ENCODE results near the gene C11orf91.

The C11orf91 gene, protein sequence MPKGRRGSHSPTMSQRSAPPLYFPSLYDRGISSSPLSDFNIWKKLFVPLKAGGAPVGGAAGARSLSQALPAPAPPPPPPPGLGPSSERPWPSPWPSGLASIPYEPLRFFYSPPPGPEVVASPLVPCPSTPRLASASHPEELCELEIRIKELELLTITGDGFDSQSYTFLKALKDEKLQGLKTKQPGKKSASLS

DNA sequence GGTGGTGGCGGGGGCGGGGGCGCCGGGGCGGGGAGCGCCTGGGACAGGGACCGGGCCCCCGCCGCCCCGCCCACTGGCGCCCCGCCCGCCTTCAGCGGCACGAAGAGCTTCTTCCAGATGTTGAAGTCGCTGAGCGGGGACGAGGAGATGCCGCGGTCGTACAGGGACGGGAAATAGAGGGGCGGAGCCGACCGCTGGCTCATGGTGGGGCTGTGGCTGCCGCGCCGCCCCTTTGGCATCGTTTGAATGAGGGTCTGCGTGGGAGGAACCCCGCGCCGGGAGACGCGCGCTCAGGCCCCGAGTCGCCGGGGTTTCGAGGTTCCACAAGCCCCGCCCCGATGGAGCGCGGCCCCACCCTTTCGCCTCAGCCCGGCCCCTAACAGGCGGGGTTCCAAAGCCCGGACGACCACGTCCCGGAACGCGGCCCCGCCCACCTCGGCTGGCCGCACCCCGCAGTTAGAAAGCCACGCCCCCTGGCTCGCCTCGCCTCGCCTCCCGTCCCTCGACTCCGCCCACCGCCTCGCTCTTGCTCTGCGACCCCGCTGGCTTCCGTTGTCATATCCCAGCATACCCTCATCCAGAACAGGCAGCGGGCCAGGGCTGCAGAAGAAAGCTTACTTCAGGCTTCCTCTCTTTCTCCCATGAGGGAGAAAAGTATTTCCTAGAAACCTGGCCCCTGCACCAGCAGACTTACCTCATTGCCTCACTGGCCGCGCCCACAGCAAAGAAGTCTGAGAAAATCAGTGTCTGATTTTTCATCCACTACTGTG, at the start of gene C11orf91:
C11orf91 (minus strand) TSS at position 325 of the 770 bp plus-strand sequence; CDS start at position 239, 86 bp downstream.
- ChIA-PET POLR2A (interaction anchor here (1.4 to 2.6 kb wide), 5 partner anchors 9 to 102 kb away, joined by 3 to 15 read pairs (median 5); partner anchors contain the start of gene CD59), CTCF (interaction anchor here (0.5 to 2.4 kb wide), 4 partner anchors 9 to 527 kb away, joined by 4 to 15 read pairs (median 8); no protein-coding TSS in a partner anchor)
- DNase-seq (ENCODE audit: extremely low spot score) = peak; percentile 95
- TF ChIP-seq ZNF384 (IDR thresholded peaks at IDR 0.05) = no peak
- TF ChIP-seq ELF4 (IDR thresholded peaks at IDR 0.05) = no peak
- no peak for TF ChIP-seq FOXK2 (IDR thresholded peaks at IDR 0.05)
- TF ChIP-seq CTBP1 (IDR thresholded peaks at IDR 0.05; ENCODE audit: borderline replicate concordance) = no peak
- TF ChIP-seq, protein P1, sequence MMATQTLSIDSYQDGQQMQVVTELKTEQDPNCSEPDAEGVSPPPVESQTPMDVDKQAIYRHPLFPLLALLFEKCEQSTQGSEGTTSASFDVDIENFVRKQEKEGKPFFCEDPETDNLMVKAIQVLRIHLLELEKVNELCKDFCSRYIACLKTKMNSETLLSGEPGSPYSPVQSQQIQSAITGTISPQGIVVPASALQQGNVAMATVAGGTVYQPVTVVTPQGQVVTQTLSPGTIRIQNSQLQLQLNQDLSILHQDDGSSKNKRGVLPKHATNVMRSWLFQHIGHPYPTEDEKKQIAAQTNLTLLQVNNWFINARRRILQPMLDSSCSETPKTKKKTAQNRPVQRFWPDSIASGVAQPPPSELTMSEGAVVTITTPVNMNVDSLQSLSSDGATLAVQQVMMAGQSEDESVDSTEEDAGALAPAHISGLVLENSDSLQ (IDR thresholded peaks at IDR 0.05) = no peak
- TF ChIP-seq LEF1 (IDR thresholded peaks at IDR 0.05; ENCODE audit: borderline replicate concordance) = no peak
- TF ChIP-seq SP1 (IDR thresholded peaks at IDR 0.05) = no peak
- no peak for TF ChIP-seq HDGF (IDR thresholded peaks at IDR 0.05; ENCODE audit: borderline replicate concordance)
- no peak for TF ChIP-seq BHLHE40 (IDR thresholded peaks at IDR 0.05; ENCODE audit: borderline replicate concordance)
- TF ChIP-seq TARDBP (IDR thresholded peaks at IDR 0.05) = no peak
- TF ChIP-seq L3MBTL2 (conservative IDR thresholded peaks at IDR 0.05) = no peak
- TF ChIP-seq FOXM1 (IDR thresholded peaks at IDR 0.05; ENCODE audit: borderline replicate concordance) = no peak
- no peak for TF ChIP-seq NFRKB (IDR thresholded peaks at IDR 0.05)
- no peak for TF ChIP-seq SUZ12 (IDR thresholded peaks at IDR 0.05)
- no peak for TF ChIP-seq FOXA1 (IDR thresholded peaks at IDR 0.05)
- no peak for TF ChIP-seq ARNT (IDR thresholded peaks at IDR 0.05)

DNA sequence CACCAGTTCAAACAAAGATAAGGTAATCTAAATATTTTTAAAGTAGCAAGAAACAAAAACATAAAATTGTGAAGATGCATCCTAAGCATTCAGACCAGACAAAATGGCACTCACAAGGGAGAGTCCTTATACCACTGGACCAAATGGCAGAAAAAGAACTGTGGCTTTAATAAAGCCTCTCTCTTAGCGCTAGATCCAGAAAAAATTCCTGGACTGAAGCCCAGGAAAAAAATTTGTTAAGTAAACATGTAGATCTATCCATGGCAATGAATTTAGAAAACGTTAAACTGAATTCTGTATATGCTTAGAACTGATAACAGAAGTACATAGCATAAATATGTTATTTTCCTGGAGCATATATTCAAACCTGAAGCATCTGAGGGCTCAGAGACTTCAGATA, 47.4 kb upstream of the C11orf91 start:
- TF ChIP-seq ZNF384 (IDR thresholded peaks at IDR 0.05) = no peak
- no peak for TF ChIP-seq TARDBP (IDR thresholded peaks at IDR 0.05)
- no peak for TF ChIP-seq FOXK2 (IDR thresholded peaks at IDR 0.05)
- TF ChIP-seq HDGF (IDR thresholded peaks at IDR 0.05; ENCODE audit: borderline replicate concordance) = no peak
- no peak for TF ChIP-seq NFRKB (IDR thresholded peaks at IDR 0.05)
- TF ChIP-seq LEF1 (IDR thresholded peaks at IDR 0.05; ENCODE audit: borderline replicate concordance) = no peak
- CTCF ChIA-PET = no interaction called here
- POLR2A ChIA-PET = no interaction called here
- no peak for DNase-seq (ENCODE audit: extremely low spot score)

DNA sequence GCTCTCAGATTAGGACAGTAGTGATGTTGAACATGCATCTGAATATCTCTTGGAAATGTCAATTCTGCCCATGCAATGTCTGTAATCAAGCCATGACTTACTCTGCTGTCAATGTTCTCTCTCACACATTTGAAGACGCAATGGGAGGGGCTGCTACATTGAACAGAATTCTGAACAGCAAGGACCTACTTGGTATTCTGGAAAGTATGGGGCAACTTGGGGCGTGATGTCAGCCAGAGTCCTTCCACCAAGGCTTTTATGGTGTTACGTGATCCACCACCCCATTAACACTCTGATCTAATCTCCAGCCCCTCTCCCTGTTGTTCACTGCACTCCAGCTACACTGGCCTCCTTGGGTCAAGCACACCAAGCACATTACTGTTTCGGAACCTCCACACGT, 42.7 kb upstream of the C11orf91 start:
- TF ChIP-seq BHLHE40 (IDR thresholded peaks at IDR 0.05; ENCODE audit: borderline replicate concordance) = no peak
- no peak for TF ChIP-seq FOXK2 (IDR thresholded peaks at IDR 0.05)
- TF ChIP-seq L3MBTL2 (conservative IDR thresholded peaks at IDR 0.05) = no peak
- no peak for TF ChIP-seq LEF1 (IDR thresholded peaks at IDR 0.05; ENCODE audit: borderline replicate concordance)
- TF ChIP-seq CTBP1 (IDR thresholded peaks at IDR 0.05; ENCODE audit: borderline replicate concordance) = no peak
- TF ChIP-seq, protein P1 (IDR thresholded peaks at IDR 0.05) = no peak
- TF ChIP-seq FOXA1 (IDR thresholded peaks at IDR 0.05) = no peak
- no peak for TF ChIP-seq NFRKB (IDR thresholded peaks at IDR 0.05)
- no peak for TF ChIP-seq ZNF384 (IDR thresholded peaks at IDR 0.05)
- no peak for TF ChIP-seq TARDBP (IDR thresholded peaks at IDR 0.05)
- ChIA-PET CTCF (interaction anchor here (1.2 to 1.5 kb wide), 3 partner anchors 27 to 577 kb away, joined by 3 to 13 read pairs (median 3); no protein-coding TSS in a partner anchor), POLR2A (interaction anchor here (1.2 kb wide), 1 partner anchor 19 kb away, joined by 3 read pairs; no protein-coding TSS in a partner anchor)
- DNase-seq (ENCODE audit: extremely low spot score) = no peak

DNA sequence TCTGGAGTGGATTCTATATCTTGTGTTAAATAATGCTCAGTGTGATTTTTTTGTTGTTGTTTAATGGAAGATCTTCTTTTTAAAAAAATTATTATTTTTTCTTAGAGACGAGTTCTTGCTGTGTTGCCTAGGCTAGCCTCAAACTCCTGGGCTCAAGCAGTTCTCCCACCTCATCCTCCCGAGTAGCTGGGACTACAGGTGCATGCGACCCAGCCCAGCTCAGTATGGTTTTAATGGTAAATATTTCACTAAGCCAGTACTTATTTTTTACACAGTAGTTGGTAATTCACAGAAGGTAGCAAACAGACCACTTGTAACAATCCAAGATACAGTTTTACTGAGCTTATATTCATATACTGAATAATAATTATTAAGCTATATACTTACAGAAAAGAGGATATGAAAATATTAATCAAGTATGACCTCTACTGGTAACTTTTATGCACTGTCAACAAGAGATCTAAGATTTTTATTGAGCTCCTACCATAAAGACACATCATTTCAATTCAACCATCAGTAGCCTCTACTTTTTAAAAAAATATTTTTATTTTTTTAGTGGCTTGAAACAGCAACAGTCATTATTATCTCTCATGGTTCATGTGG, 41.7 kb upstream of the C11orf91 start:
- CTCF ChIA-PET = interaction anchor here (0.6 to 1.5 kb wide), 15 partner anchors 14 to 576 kb away, joined by 3 to 15 read pairs (median 3); partner anchors contain the start of gene C11orf91
- POLR2A ChIA-PET = interaction anchor here (0.7 to 1.2 kb wide), 3 partner anchors 18 to 41 kb away, joined by 3 to 4 read pairs (median 3); no protein-coding TSS in a partner anchor
- TF ChIP-seq SP1 (IDR thresholded peaks at IDR 0.05) = no peak
- TF ChIP-seq TARDBP (IDR thresholded peaks at IDR 0.05) = no peak
- no peak for DNase-seq (ENCODE audit: extremely low spot score)

DNA sequence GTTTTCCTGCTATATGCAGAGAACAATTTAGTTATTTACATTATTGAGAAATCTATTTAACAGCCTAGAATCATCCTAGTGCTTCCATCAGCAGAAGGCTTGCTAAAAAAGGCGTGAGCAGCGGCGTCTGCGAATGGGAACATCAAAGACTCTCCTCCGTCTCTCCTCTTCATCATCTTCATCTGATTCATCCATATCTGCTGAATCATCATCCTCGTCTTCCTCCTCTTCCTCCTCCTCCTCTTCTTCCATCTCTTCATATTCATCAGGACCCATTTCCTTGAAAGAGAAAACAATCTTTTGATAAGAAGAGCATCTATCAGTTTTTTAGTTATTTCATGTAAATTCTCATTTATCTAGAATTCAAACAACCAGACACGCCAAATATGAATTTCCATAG, 41.2 kb upstream of the C11orf91 start:
- TF ChIP-seq, protein P1 (IDR thresholded peaks at IDR 0.05) = no peak
- no peak for TF ChIP-seq TARDBP (IDR thresholded peaks at IDR 0.05)
- TF ChIP-seq HDGF (IDR thresholded peaks at IDR 0.05; ENCODE audit: borderline replicate concordance) = no peak
- no peak for TF ChIP-seq CTBP1 (IDR thresholded peaks at IDR 0.05; ENCODE audit: borderline replicate concordance)
- no peak for TF ChIP-seq LEF1 (IDR thresholded peaks at IDR 0.05; ENCODE audit: borderline replicate concordance)
- no peak for TF ChIP-seq SP1 (IDR thresholded peaks at IDR 0.05)
- TF ChIP-seq L3MBTL2 (conservative IDR thresholded peaks at IDR 0.05) = no peak
- TF ChIP-seq NFRKB (IDR thresholded peaks at IDR 0.05) = no peak
- TF ChIP-seq FOXK2 (IDR thresholded peaks at IDR 0.05) = no peak
- no peak for TF ChIP-seq ELF4 (IDR thresholded peaks at IDR 0.05)
- no peak for TF ChIP-seq FOXA1 (IDR thresholded peaks at IDR 0.05)
- TF ChIP-seq ZNF384 (IDR thresholded peaks at IDR 0.05) = no peak
- ChIA-PET CTCF (interaction anchor here (0.9 to 1.5 kb wide), 7 partner anchors 19 to 575 kb away, joined by 3 to 15 read pairs (median 3); partner anchors contain the start of gene C11orf91), POLR2A (no interaction called here)
- DNase-seq (ENCODE audit: extremely low spot score) = no peak
